SK-N-SH treated with all-trans-retinoic acid at 6 μM for 48 hours (cell line): ENCODE measurements around the gene GDPGP1.

Experiments used
- ATAC-seq: fragments of 200-7000 bp; cut with Tn5 transposase; 3 replicates; pipeline ENCODE4 v1.9.1; 2020; ENCODE audit warnings: mild to moderate bottlenecking, moderate library complexity
- ARNTL ChIP-seq: fragments of 450-650 bp; formaldehyde crosslinking; IDR thresholded peaks from 2 replicates; pipeline ENCODE4 v1.5.0; 2020; ENCODE audit warnings: low read depth, mild to moderate bottlenecking, moderate library complexity, borderline replicate concordance
- BACH2 ChIP-seq: fragments of 250-450 bp; sonication (Bioruptor Pico); IDR thresholded peaks from 2 replicates; pipeline ENCODE4 v1.9.0; 2021; ENCODE audit warnings: mild to moderate bottlenecking, borderline replicate concordance
- CSDC2 ChIP-seq: fragments of 250-450 bp; sonication (Bioruptor Pico); IDR thresholded peaks from 2 replicates; pipeline ENCODE4 v1.5.0; 2020; ENCODE audit warnings: mild to moderate bottlenecking, moderate library complexity
- ESRRG ChIP-seq: fragments of 250-450 bp; sonication (Bioruptor Pico); IDR thresholded peaks from 2 replicates; pipeline ENCODE4 v1.6.1; 2021; ENCODE audit warnings: mild to moderate bottlenecking
- GLIS3 ChIP-seq: fragments of 250-450 bp; sonication (Bioruptor Pico); IDR thresholded peaks from 2 replicates; pipeline ENCODE4 v1.5.0; 2020; ENCODE audit warnings: mild to moderate bottlenecking, moderate library complexity
- ISL1 ChIP-seq: fragments of 250-450 bp; sonication (Bioruptor Pico); IDR thresholded peaks from 2 replicates; pipeline ENCODE4 v2.1.2; 2022; ENCODE audit warnings: mild to moderate bottlenecking, moderate library complexity
- OSR1 ChIP-seq: fragments of 250-450 bp; sonication (Bioruptor Pico); IDR thresholded peaks from 2 replicates; pipeline ENCODE4 v1.8.0; 2022; ENCODE audit warnings: moderate library complexity, mild to moderate bottlenecking, inconsistent platforms
- PPARA ChIP-seq: fragments of 250-450 bp; sonication (Bioruptor Pico); IDR thresholded peaks from 2 replicates; pipeline ENCODE4 v1.5.0; 2020; ENCODE audit warnings: mild to moderate bottlenecking, borderline replicate concordance
- RARB ChIP-seq: fragments of 250-450 bp; sonication (Bioruptor Pico); IDR thresholded peaks from 2 replicates; pipeline ENCODE4 v1.8.0; 2021; ENCODE audit warnings: mild to moderate bottlenecking, moderate library complexity
- SNAI2 ChIP-seq: fragments of 250-450 bp; sonication (Bioruptor Pico); IDR thresholded peaks from 2 replicates; pipeline ENCODE4 v1.5.0; 2020; ENCODE audit warnings: mild to moderate bottlenecking, moderate library complexity
- TCF4 ChIP-seq: fragments of 250-450 bp; sonication (Bioruptor Pico); IDR thresholded peaks from 2 replicates; pipeline ENCODE4 v1.8.0; 2021; ENCODE audit warnings: mild to moderate bottlenecking, moderate library complexity, borderline replicate concordance
- TSHZ2 ChIP-seq: fragments of 250-450 bp; sonication (Bioruptor Pico); IDR thresholded peaks from 2 replicates; pipeline ENCODE4 v1.5.0; 2020; ENCODE audit warnings: mild to moderate bottlenecking, moderate library complexity
- ZC3H10 ChIP-seq: fragments of 250-450 bp; sonication (Bioruptor Pico); IDR thresholded peaks from 2 replicates; pipeline ENCODE4 v1.5.1; 2021; ENCODE audit warnings: mild to moderate bottlenecking, moderate library complexity
- ZFP3 ChIP-seq: fragments of 250-450 bp; sonication (Bioruptor Pico); IDR thresholded peaks from 2 replicates; pipeline ENCODE4 v1.5.0; 2020; ENCODE audit warnings: mild to moderate bottlenecking, moderate library complexity
- ZFP30 ChIP-seq: fragments of 450-650 bp; formaldehyde crosslinking; IDR thresholded peaks from 2 replicates; pipeline ENCODE4 v1.5.0; 2022; ENCODE audit warnings: mild to moderate bottlenecking, moderate library complexity
- ZNF565 ChIP-seq: fragments of 450-650 bp; formaldehyde crosslinking; conservative IDR thresholded peaks from 2 replicates; pipeline ENCODE4 v1.5.0; 2020; ENCODE audit warnings: low read depth, mild to moderate bottlenecking, moderate library complexity
- ZNF70 ChIP-seq: fragments of 450-650 bp; formaldehyde crosslinking; IDR thresholded peaks from 2 replicates; pipeline ENCODE4 v1.5.0; 2020; ENCODE audit warnings: mild to moderate bottlenecking, moderate library complexity
- ZNF8 ChIP-seq: fragments of 450-650 bp; formaldehyde crosslinking; IDR thresholded peaks from 2 replicates; pipeline ENCODE4 v1.5.0; 2020; ENCODE audit warnings: mild to moderate bottlenecking, moderate library complexity
- TF ChIP-seq, protein P1 (sequence below): fragments of 250-450 bp; sonication (Bioruptor Pico); IDR thresholded peaks from 2 replicates; pipeline ENCODE4 v1.8.0; 2021; ENCODE audit warnings: low read depth, mild to moderate bottlenecking, moderate library complexity, borderline replicate concordance
- TF ChIP-seq, protein P2 (sequence below): fragments of 250-450 bp; sonication (Bioruptor Pico); IDR thresholded peaks from 2 replicates; pipeline ENCODE4 v1.5.1; 2020; ENCODE audit warnings: low read depth, mild to moderate bottlenecking, moderate library complexity
- TF ChIP-seq, protein P3 (sequence below): fragments of 250-450 bp; sonication (Bioruptor Pico); IDR thresholded peaks from 2 replicates; pipeline ENCODE4 v1.8.0; 2020; ENCODE audit warnings: mild to moderate bottlenecking, moderate library complexity, borderline replicate concordance

The GDPGP1 gene

DNA sequence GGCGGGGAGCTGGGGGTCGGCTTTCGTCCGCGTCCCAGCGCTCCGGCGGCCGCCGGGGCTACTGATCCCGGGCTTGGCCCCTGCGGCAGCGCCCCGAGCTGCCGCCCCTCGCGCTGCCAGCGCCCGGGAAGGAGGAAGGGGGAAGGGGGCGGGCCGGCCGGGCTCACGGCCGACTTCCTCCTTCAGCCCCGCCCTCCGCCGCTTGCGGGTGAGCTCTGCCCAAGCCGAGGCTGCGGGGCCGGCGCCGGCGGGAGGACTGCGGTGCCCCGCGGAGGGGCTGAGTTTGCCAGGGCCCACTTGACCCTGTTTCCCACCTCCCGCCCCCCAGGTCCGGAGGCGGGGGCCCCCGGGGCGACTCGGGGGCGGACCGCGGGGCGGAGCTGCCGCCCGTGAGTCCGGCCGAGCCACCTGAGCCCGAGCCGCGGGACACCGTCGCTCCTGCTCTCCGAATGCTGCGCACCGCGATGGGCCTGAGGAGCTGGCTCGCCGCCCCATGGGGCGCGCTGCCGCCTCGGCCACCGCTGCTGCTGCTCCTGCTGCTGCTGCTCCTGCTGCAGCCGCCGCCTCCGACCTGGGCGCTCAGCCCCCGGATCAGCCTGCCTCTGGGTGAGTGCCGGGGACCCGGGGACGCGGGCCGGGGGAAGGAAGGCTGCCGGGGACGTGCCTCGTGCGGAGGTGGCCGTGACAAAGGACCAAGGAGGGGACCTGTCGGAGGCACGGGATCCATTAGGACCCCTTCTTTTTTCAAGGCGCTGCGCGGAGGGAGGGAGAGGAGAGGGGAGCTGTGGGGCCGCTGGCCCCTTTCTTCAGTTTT is 32.7 kb upstream of the GDPGP1 start, which contains the start of gene SEMA4B (continued):
- TF ChIP-seq, protein P1, sequence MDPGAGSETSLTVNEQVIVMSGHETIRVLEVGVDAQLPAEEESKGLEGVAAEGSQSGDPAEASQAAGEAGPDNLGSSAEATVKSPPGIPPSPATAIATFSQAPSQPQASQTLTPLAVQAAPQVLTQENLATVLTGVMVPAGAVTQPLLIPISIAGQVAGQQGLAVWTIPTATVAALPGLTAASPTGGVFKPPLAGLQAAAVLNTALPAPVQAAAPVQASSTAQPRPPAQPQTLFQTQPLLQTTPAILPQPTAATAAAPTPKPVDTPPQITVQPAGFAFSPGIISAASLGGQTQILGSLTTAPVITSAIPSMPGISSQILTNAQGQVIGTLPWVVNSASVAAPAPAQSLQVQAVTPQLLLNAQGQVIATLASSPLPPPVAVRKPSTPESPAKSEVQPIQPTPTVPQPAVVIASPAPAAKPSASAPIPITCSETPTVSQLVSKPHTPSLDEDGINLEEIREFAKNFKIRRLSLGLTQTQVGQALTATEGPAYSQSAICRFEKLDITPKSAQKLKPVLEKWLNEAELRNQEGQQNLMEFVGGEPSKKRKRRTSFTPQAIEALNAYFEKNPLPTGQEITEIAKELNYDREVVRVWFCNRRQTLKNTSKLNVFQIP, result no peak
- no peak for TF ChIP-seq PPARA
- no peak for TF ChIP-seq BACH2 (CRISPR knock-in tag)
- TF ChIP-seq ZFP30 (CRISPR knock-in tag), result no peak
- TF ChIP-seq, protein P2, sequence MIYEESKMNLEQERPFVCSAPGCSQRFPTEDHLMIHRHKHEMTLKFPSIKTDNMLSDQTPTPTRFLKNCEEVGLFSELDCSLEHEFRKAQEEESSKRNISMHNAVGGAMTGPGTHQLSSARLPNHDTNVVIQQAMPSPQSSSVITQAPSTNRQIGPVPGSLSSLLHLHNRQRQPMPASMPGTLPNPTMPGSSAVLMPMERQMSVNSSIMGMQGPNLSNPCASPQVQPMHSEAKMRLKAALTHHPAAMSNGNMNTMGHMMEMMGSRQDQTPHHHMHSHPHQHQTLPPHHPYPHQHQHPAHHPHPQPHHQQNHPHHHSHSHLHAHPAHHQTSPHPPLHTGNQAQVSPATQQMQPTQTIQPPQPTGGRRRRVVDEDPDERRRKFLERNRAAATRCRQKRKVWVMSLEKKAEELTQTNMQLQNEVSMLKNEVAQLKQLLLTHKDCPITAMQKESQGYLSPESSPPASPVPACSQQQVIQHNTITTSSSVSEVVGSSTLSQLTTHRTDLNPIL (CRISPR knock-in tag), result no peak
- TF ChIP-seq ZNF70 (CRISPR knock-in tag), result no peak

GRCh38 chr15:90201944-90202375 is 32.0 kb upstream of the GDPGP1 start:
- ATAC-seq, result peak; percentile 73
- TF ChIP-seq BACH2 (CRISPR knock-in tag) (no peak), ZNF70 (CRISPR knock-in tag) (no peak), ZFP3 (CRISPR knock-in tag) (no peak), SNAI2 (CRISPR knock-in tag) (no peak), ARNTL (CRISPR knock-in tag) (no peak), ZNF8 (no peak), TSHZ2 (CRISPR knock-in tag) (no peak), TCF4 (no peak), RARB (CRISPR knock-in tag) (no peak), ISL1 (CRISPR knock-in tag) (no peak), ZNF565 (no peak), PPARA (no peak), ZFP30 (CRISPR knock-in tag) (no peak), OSR1 (CRISPR knock-in tag) (no peak), ZC3H10 (CRISPR knock-in tag) (no peak)
- TF ChIP-seq, all 23 proteins: peak for 0

- no peak for ATAC-seq
- TF ChIP-seq ARNTL (CRISPR knock-in tag) (no peak), ZNF70 (CRISPR knock-in tag) (no peak), CSDC2 (no peak), RARB (CRISPR knock-in tag) (no peak), TSHZ2 (CRISPR knock-in tag) (no peak), OSR1 (CRISPR knock-in tag) (no peak), ZNF565 (no peak), BACH2 (CRISPR knock-in tag) (no peak), GLIS3 (CRISPR knock-in tag) (no peak), TCF4 (no peak), ZFP30 (CRISPR knock-in tag) (no peak), ESRRG (no peak), ZFP3 (CRISPR knock-in tag) (no peak), PPARA (no peak)
- TF ChIP-seq, protein P1, result no peak
- TF ChIP-seq, protein P3, sequence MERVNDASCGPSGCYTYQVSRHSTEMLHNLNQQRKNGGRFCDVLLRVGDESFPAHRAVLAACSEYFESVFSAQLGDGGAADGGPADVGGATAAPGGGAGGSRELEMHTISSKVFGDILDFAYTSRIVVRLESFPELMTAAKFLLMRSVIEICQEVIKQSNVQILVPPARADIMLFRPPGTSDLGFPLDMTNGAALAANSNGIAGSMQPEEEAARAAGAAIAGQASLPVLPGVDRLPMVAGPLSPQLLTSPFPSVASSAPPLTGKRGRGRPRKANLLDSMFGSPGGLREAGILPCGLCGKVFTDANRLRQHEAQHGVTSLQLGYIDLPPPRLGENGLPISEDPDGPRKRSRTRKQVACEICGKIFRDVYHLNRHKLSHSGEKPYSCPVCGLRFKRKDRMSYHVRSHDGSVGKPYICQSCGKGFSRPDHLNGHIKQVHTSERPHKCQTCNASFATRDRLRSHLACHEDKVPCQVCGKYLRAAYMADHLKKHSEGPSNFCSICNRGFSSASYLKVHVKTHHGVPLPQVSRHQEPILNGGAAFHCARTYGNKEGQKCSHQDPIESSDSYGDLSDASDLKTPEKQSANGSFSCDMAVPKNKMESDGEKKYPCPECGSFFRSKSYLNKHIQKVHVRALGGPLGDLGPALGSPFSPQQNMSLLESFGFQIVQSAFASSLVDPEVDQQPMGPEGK (CRISPR knock-in tag), result no peak
- TF ChIP-seq, protein P2 (CRISPR knock-in tag), result no peak
These were observed 31.1 kb upstream of the GDPGP1 start for GRCh38 chr15:90202929-90203328.
